Caki2 (cell line): Measurements from ENCODE around the gene PIP5KL1. TPM values are rescaled to one million over a fixed set of nuclear protein-coding genes. Genes with fewer than 3 reads are reported as not detected.

Experiments
- DNase-seq: peaks from one replicate; pipeline ENCODE4 v3.0.0-alpha.2; 2015; ENCODE audit warnings: low read depth
- in situ Hi-C: cut with HindIII; loops from 2 replicates; pipeline ENCODE4 v1.10.0; 2016; ENCODE audit warnings: low sequenced_read_pairs, low pct_unique_long_range_greater_than_20kb, mixed read lengths
- total RNA-seq: library from RNA; depleted of rRNA; stranded (reverse); fragments of >200 nt; shearing (Covaris generic); gene quantifications from 2 replicates; pipeline ENCODE4 v1.2.3, GENCODE V29; 2014; ENCODE audit warnings: low replicate concordance; rRNA removed

Gene PIP5KL1
- 6.2 and 9.2 TPM in 2 replicates for total RNA-seq

GRCh38 chr9:127930231-127931091, at the start of gene PIP5KL1:
Gene PIP5KL1, minus strand, starts transcription at chr9:127930777. Its CDS starts 25 bp downstream, at chr9:127930752.
- peak; percentile 82 for DNase-seq
- in situ Hi-C loops: no loop called here

GRCh38 chr9:127980060-127980705, 49.6 kb upstream of the PIP5KL1 start:
- DNase-seq: peak; percentile 64

GRCh38 chr9:127979333-127980059, 48.9 kb upstream of the PIP5KL1 start:
- in situ Hi-C loops: no loop called here
- DNase-seq: no peak

More at GRCh38 chr9:127980060-127980705, 49.6 kb upstream of the PIP5KL1 start:
- in situ Hi-C loops: no loop called here

- in situ Hi-C loops: no loop called here
- DNase-seq: no peak
Observed at GRCh38 chr9:127979015-127979332, 48.4 kb upstream of the PIP5KL1 start.

GRCh38 chr9:127977884-127978647, 47.5 kb upstream of the PIP5KL1 start:
- DNase-seq: no peak

GRCh38 chr9:127977009-127977883, 46.7 kb upstream of the PIP5KL1 start:
- DNase-seq: no peak
- in situ Hi-C loops: no loop called here

More at GRCh38 chr9:127977884-127978647, 47.5 kb upstream of the PIP5KL1 start:
- in situ Hi-C loops: no loop called here

GRCh38 chr9:127976498-127976897, 45.9 kb upstream of the PIP5KL1 start:
- in situ Hi-C loops: no loop called here
- no peak for DNase-seq

- no peak for DNase-seq
- in situ Hi-C loops: no loop called here
Observed at GRCh38 chr9:127975376-127976315, 45.1 kb upstream of the PIP5KL1 start.

- DNase-seq: no peak
- in situ Hi-C loops: no loop called here
Observed at GRCh38 chr9:127974769-127975261, 44.2 kb upstream of the PIP5KL1 start.

GRCh38 chr9:127974001-127974768, 43.6 kb upstream of the PIP5KL1 start:
- DNase-seq: no peak
- in situ Hi-C loops: no loop called here

GRCh38 chr9:127973169-127974000, 42.8 kb upstream of the PIP5KL1 start:
- in situ Hi-C loops: no loop called here
- DNase-seq: no peak

GRCh38 chr9:127972236-127972871, 41.8 kb upstream of the PIP5KL1 start:
- no peak for DNase-seq
- in situ Hi-C loops: no loop called here

GRCh38 chr9:127971357-127972235, 41.0 kb upstream of the PIP5KL1 start:
- DNase-seq: no peak
- in situ Hi-C loops: no loop called here
